Mucosa of descending colon (tissue), 3 donors: ENCODE results near the gene CFAP43. TPM values are rescaled to one million over a fixed set of nuclear protein-coding genes. Genes with fewer than 3 reads are reported as not detected.

Experiments used
- ATAC-seq: fragments of 200-7000 bp; cut with Tn5 transposase; one replicate; pipeline ENCODE4 v1.9.1; 2020; ENCODE audit warnings: mild to moderate bottlenecking, moderate library complexity
- DNase-seq, 3 donors: peaks; one replicate each; pipeline ENCODE4 v3.0.0-alpha.2; 2020
- H3K36me3 ChIP-seq: fragments of 200-600 bp; one replicate; pipeline ENCODE4 v1.8.0; 2021; ENCODE audit warnings: low read depth, mild to moderate bottlenecking
- H3K4me1 ChIP-seq: fragments of 200-600 bp; one replicate; pipeline ENCODE4 v1.8.0; 2021; ENCODE audit warnings: low read depth, mild to moderate bottlenecking
- H3K4me3 ChIP-seq: fragments of 200-600 bp; one replicate; pipeline ENCODE4 v1.8.0; 2021; ENCODE audit warnings: mild to moderate bottlenecking
- H3K9me3 ChIP-seq: fragments of 200-600 bp; one replicate; pipeline ENCODE4 v1.8.0; 2021; ENCODE audit warnings: mild to moderate bottlenecking
- CTCF ChIP-seq: fragments of 200-600 bp; IDR thresholded peaks from one replicate; pipeline ENCODE4 v1.8.0; 2022; ENCODE audit warnings: antibody characterized with exemption, mild to moderate bottlenecking
- intact Hi-C, 2 donors: fragments of 100-400 bp; cut with DNase I in 1 of 2; cut with micrococcal nuclease in 1 of 2; formaldehyde crosslinking; loops; one replicate each; pipeline versions ENCODE4 v1.11.0 to v1.11.1; 2022; cut with DNase I, micrococcal nuclease
- total RNA-seq, 3 donors: library from RNA; stranded (reverse); fragmentation: NEBNext Ultra II Directional in 2 of 3; extraction: Animal tissue kit (Norgen Biotek cat#: 25700) in 2 of 3; gene quantifications; one replicate each; pipeline versions ENCODE4 v1.2.1 to v1.2.4, GENCODE V29; 2021 to 2023
- donor health status: DM: no; HTN: no; CAD: no; lungs with moderate emphysema.
- donor health status: DM: no; HTN: no; CAD: no.
- donor health status: DM: no; HTN: yes; CAD: no.

Gene CFAP43
- total RNA-seq, 3 donors from 2014 or later = 0.22 to 0.58 (median 0.32) TPM

- intact Hi-C loops = no loop called here
- Histone ChIP-seq H3K9me3 (no peaks in the 10 kb centered on the region), H3K36me3 (no peaks in the 10 kb centered on the region), H3K4me3 (no peak overlapping the region), H3K4me1 (no peaks in the 10 kb centered on the region)
- DNase-seq (no peak), ATAC-seq (no peak)
- no peak for TF ChIP-seq CTCF
These were observed 23.4 kb downstream of the CFAP43 start for GRCh38 chr10:104208730-104209129.

- DNase-seq (no peak), ATAC-seq (no peak)
- no peak for TF ChIP-seq CTCF
- H3K4me3 ChIP-seq = no peak overlapping the region
- no peaks in the 10 kb centered on the region for H3K36me3 ChIP-seq
- no peaks in the 10 kb centered on the region for H3K9me3 ChIP-seq
- intact Hi-C loops = no loop called here
- no peaks in the 10 kb centered on the region for H3K4me1 ChIP-seq
These were observed 29.9 kb downstream of the CFAP43 start for GRCh38 chr10:104202231-104202630.

GRCh38 chr10:104201636-104202035 is 30.5 kb downstream of the CFAP43 start:
- Histone ChIP-seq H3K4me3 (no peak overlapping the region), H3K9me3 (no peaks in the 10 kb centered on the region), H3K36me3 (no peaks in the 10 kb centered on the region), H3K4me1 (no peaks in the 10 kb centered on the region)
- TF ChIP-seq CTCF = no peak
- no peak for DNase-seq
- ATAC-seq = no peak
- intact Hi-C loops = no loop called here

GRCh38 chr10:104199567-104199966 is 32.6 kb downstream of the CFAP43 start:
- Histone ChIP-seq H3K4me3 (no peak overlapping the region), H3K4me1 (no peaks in the 10 kb centered on the region), H3K36me3 (no peaks in the 10 kb centered on the region), H3K9me3 (no peaks in the 10 kb centered on the region)
- intact Hi-C loops = no loop called here
- no peak for DNase-seq
- ATAC-seq = no peak
- no peak for TF ChIP-seq CTCF

GRCh38 chr10:104197364-104197763 is 34.8 kb downstream of the CFAP43 start:
- no peak for DNase-seq
- Histone ChIP-seq H3K9me3 (no peaks in the 10 kb centered on the region), H3K4me1 (no peaks in the 10 kb centered on the region), H3K36me3 (no peaks in the 10 kb centered on the region), H3K4me3 (no peak overlapping the region)
- intact Hi-C loops = no loop called here
- ATAC-seq = no peak
- TF ChIP-seq CTCF = no peak

GRCh38 chr10:104195706-104196105 is 36.5 kb downstream of the CFAP43 start:
- H3K9me3 ChIP-seq = no peaks in the 10 kb centered on the region
- DNase-seq (no peak), ATAC-seq (no peak)
- intact Hi-C loops = no loop called here
- H3K36me3 ChIP-seq = no peaks in the 10 kb centered on the region
- H3K4me3 ChIP-seq = no peak overlapping the region
- no peaks in the 10 kb centered on the region for H3K4me1 ChIP-seq
- TF ChIP-seq CTCF = no peak
